H1 (cell line): ENCODE data around the gene SLC6A3. TPM values are rescaled to one million over a fixed set of nuclear protein-coding genes. Genes with fewer than 3 reads are reported as not detected.

ENCODE experiments used
- CTCF ChIA-PET: fragments of 300-600 bp; sonication (Branson Sonifier 250); formaldehyde crosslinking; loops from one replicate; lab custom pipeline; 2021; ENCODE audit not compliant: partially characterized antibody; lab: Charles Lee
- POLR2A ChIA-PET: fragments of 300-600 bp; sonication (Branson Sonifier 250); formaldehyde crosslinking; loops from one replicate; lab custom pipeline; 2021; ENCODE audit warnings: inconsistent platforms; ENCODE audit not compliant: partially characterized antibody; lab: Charles Lee
- DNase-seq, 2 experiments: peaks; one replicate each; pipeline versions ENCODE4 v3.0.0 to v3.0.0-alpha.2; 2010 to 2022; ENCODE audit warnings: low spot score in 2 of 2, low read depth in 1 of 2, mixed read lengths in 1 of 2
- FAIRE-seq: peaks from 2 replicates; lab custom pipeline; 2011; peaks lifted over from hg19 to GRCh38; lab: Jason Lieb, UNC
- H2AFZ ChIP-seq: 2 replicates; pipeline ENCODE4 v1.8.1; 2012; ENCODE audit warnings: low read length, inconsistent platforms
- H2AK5ac ChIP-seq: 2 replicates; pipeline ENCODE4 v1.6.1; 2013; ENCODE audit warnings: low read depth, low read length
- H2BK120ac ChIP-seq: replicated peaks from 2 replicates; pipeline ENCODE3; 2013; ENCODE audit warnings: low read depth, low read length, inconsistent platforms
- H2BK12ac ChIP-seq: 2 replicates; pipeline ENCODE4 v1.6.1; 2013; ENCODE audit warnings: low read depth, low read length
- H2BK15ac ChIP-seq: 2 replicates; pipeline ENCODE4 v1.6.1; 2013; ENCODE audit warnings: low read length
- H2BK20ac ChIP-seq: 2 replicates; pipeline ENCODE4 v1.6.1; 2013; ENCODE audit warnings: low read length
- H2BK5ac ChIP-seq: 2 replicates; pipeline ENCODE4 v1.6.1; 2013; ENCODE audit warnings: low read depth, low read length
- H3K14ac ChIP-seq: 2 replicates; pipeline ENCODE4 v1.6.1; 2013; ENCODE audit warnings: inconsistent platforms; ENCODE audit not compliant: insufficient read length
- H3K18ac ChIP-seq: 2 replicates; pipeline ENCODE4 v1.6.1; 2013; ENCODE audit warnings: low read length; ENCODE audit errors: extremely low read depth
- H3K23ac ChIP-seq: 2 replicates; pipeline ENCODE4 v1.6.1; 2013; ENCODE audit warnings: inconsistent platforms; ENCODE audit not compliant: insufficient read length
- H3K23me2 ChIP-seq: 2 replicates; pipeline ENCODE4 v1.6.1; 2013; ENCODE audit warnings: low read depth, low read length
- H3K27ac ChIP-seq: 2 replicates; pipeline ENCODE4 v1.6.1; 2011; ENCODE audit warnings: low read depth, low read length, inconsistent platforms
- H3K27me3 ChIP-seq, 4 experiments: replicated peaks in 1 of 4; 1 replicate in 1 of 4; 2 replicates in 3 of 4; pipeline versions ENCODE4 v1.6.1 to v1.8.1; 2011 to 2013; ENCODE audit warnings: low read length in 3 of 4, mild to moderate bottlenecking in 3 of 4, inconsistent platforms in 2 of 4, mixed read lengths in 2 of 4, moderate library complexity in 1 of 4; ENCODE audit not compliant: control insufficient read depth in 3 of 4, insufficient read depth in 3 of 4; ENCODE audit errors: extremely low read depth in 1 of 4
- H3K36me3 ChIP-seq, 4 experiments: 2 replicates each; pipeline versions ENCODE4 v1.6.1 to v1.8.1; 2011 to 2013; ENCODE audit warnings: mild to moderate bottlenecking in 4 of 4, low read length in 3 of 4, moderate library complexity in 2 of 4, control low read depth in 1 of 4, inconsistent platforms in 1 of 4; ENCODE audit not compliant: insufficient read depth in 4 of 4, control insufficient read depth in 2 of 4
- H3K4ac ChIP-seq: replicated peaks from 2 replicates; pipeline ENCODE3; 2013; ENCODE audit warnings: low read length, low read depth, mixed read lengths, inconsistent platforms; ENCODE audit not compliant: insufficient read length
- H3K4me1 ChIP-seq, 4 experiments: replicated peaks in 1 of 4; 1 replicate in 1 of 4; 2 replicates in 3 of 4; pipeline versions ENCODE4 v1.6.1 to v1.8.1; 2011 to 2013; ENCODE audit warnings: low read length in 3 of 4, inconsistent platforms in 2 of 4, mixed read lengths in 1 of 4; ENCODE audit not compliant: insufficient read depth in 4 of 4, control insufficient read depth in 3 of 4
- H3K4me2 ChIP-seq, 2 experiments: 2 replicates each; pipeline versions ENCODE4 v1.6.1 to v1.8.1; 2011 to 2013; ENCODE audit warnings: low read depth in 2 of 2, low read length in 2 of 2, control low read depth in 1 of 2, inconsistent platforms in 1 of 2, mild to moderate bottlenecking in 1 of 2; ENCODE audit not compliant: insufficient read depth in 1 of 2
- H3K4me3 ChIP-seq, 4 experiments: fragments of 200-600, 300-600 bp in 1 of 4; sonication (generic), shearing (Covaris generic), sonication (Bioruptor Twin) in 1 of 4; 2 replicates each; pipeline versions ENCODE4 v1.5.1 to v1.8.1; 2011 to 2016; ENCODE audit warnings: low read length in 4 of 4, low read depth in 3 of 4, control low read depth in 2 of 4, inconsistent platforms in 2 of 4, mild to moderate bottlenecking in 2 of 4, mixed read lengths in 1 of 4, moderate library complexity in 1 of 4; ENCODE audit not compliant: insufficient read depth in 2 of 4; ENCODE audit errors: extremely low read depth in 1 of 4
- H3K56ac ChIP-seq: replicated peaks from 2 replicates; pipeline ENCODE3; 2013; ENCODE audit warnings: low read depth, mild to moderate bottlenecking, mixed read lengths, low read length, inconsistent platforms; ENCODE audit not compliant: insufficient read length
- H3K79me1 ChIP-seq: 2 replicates; pipeline ENCODE4 v1.6.1; 2013; ENCODE audit warnings: low read depth, low read length, control low read depth
- H3K79me2 ChIP-seq, 2 experiments: 2 replicates each; pipeline versions ENCODE4 v1.6.1 to v1.8.1; 2012 to 2013; ENCODE audit warnings: low read length in 2 of 2, mild to moderate bottlenecking in 2 of 2, inconsistent platforms in 1 of 2; ENCODE audit not compliant: insufficient read depth in 2 of 2, control insufficient read depth in 1 of 2
- H3K9ac ChIP-seq, 4 experiments: replicated peaks in 1 of 4; 1 replicate in 1 of 4; 2 replicates in 3 of 4; pipeline versions ENCODE4 v1.6.1 to v1.8.1; 2011 to 2013; ENCODE audit warnings: low read depth in 3 of 4, low read length in 3 of 4, control low read depth in 2 of 4, mild to moderate bottlenecking in 2 of 4, moderate library complexity in 2 of 4, inconsistent platforms in 1 of 4; ENCODE audit errors: extremely low read depth in 1 of 4
- H3K9me3 ChIP-seq, 2 experiments: 2 replicates each; pipeline versions ENCODE4 v1.6.1 to v1.8.1; 2012 to 2013; ENCODE audit warnings: mild to moderate bottlenecking in 2 of 2, moderate library complexity in 2 of 2, control low read depth in 1 of 2, inconsistent platforms in 1 of 2, low read depth in 1 of 2, low read length in 1 of 2, mixed read lengths in 1 of 2; ENCODE audit not compliant: insufficient read depth in 2 of 2
- H4K20me1 ChIP-seq, 2 experiments: replicated peaks in 1 of 2; 2 replicates each; pipeline versions ENCODE3 to v1.8.1; 2011 to 2013; ENCODE audit warnings: inconsistent platforms in 2 of 2, low read length in 2 of 2, mild to moderate bottlenecking in 1 of 2; ENCODE audit not compliant: insufficient read depth in 2 of 2, control insufficient read depth in 1 of 2
- H4K5ac ChIP-seq: 2 replicates; pipeline ENCODE4 v1.6.1; 2013; ENCODE audit warnings: low read length, low read depth, mixed read lengths, inconsistent platforms; ENCODE audit not compliant: insufficient read length
- H4K8ac ChIP-seq: 2 replicates; pipeline ENCODE4 v1.8.0; 2013; ENCODE audit warnings: mild to moderate bottlenecking, moderate library complexity, low read length, inconsistent platforms; ENCODE audit not compliant: insufficient read depth; ENCODE audit errors: extremely low read depth
- H4K91ac ChIP-seq: replicated peaks from 2 replicates; pipeline ENCODE3; 2013; ENCODE audit warnings: low read length, mixed read lengths, inconsistent platforms; ENCODE audit not compliant: insufficient read length
- ATF3 ChIP-seq: IDR thresholded peaks from 2 replicates; pipeline ENCODE4 v1.6.1; 2011; ENCODE audit warnings: low read depth, mild to moderate bottlenecking, low read length; ENCODE audit not compliant: insufficient read depth
- EGR1 ChIP-seq: IDR thresholded peaks from 2 replicates; pipeline ENCODE4 v1.6.1; 2011; ENCODE audit warnings: low read depth, low read length, borderline replicate concordance
- EP300 ChIP-seq, 2 experiments: IDR thresholded peaks; 1 replicate in 1 of 2; 2 replicates in 1 of 2; pipeline ENCODE4 v1.6.1; 2011 to 2012; ENCODE audit warnings: low read depth in 2 of 2, low read length in 2 of 2, mild to moderate bottlenecking in 2 of 2, borderline replicate concordance in 1 of 2, inconsistent platforms in 1 of 2, moderate library complexity in 1 of 2
- RXRA ChIP-seq: IDR thresholded peaks from 2 replicates; pipeline ENCODE4 v1.6.1; 2011; ENCODE audit warnings: low read depth, mild to moderate bottlenecking, low read length, moderate library complexity; ENCODE audit not compliant: insufficient read depth
- WGBS, 2 experiments: shearing (Covaris generic) in 1 of 2; methylation state at CpG; one replicate each; pipeline versions ENCODE4 v1.1.6 to v1.1.7; 2013 to 2015; ENCODE audit warnings: low lambda C conversion rate in 2 of 2, mixed read lengths in 2 of 2, inconsistent platforms in 1 of 2, low coverage in 1 of 2, missing lambda C conversion rate in 1 of 2; ENCODE audit not compliant: insufficient replicate concordance in 2 of 2, insufficient coverage in 1 of 2, insufficient read length in 1 of 2; ENCODE audit errors: extremely low coverage in 1 of 2, missing lambda C conversion rate in 1 of 2; 5-methylcytosine and 5-hydroxymethylcytosine counted together
- polyA plus RNA-seq, 7 experiments: library from polyadenylated mRNA; depleted of rRNA in 3 of 7; stranded (reverse) in 5 of 7; unstranded in 2 of 7; fragments of >200 nt in 5 of 7; fragments of 200-250 nt in 2 of 7; gene quantifications; 1 replicate in 5 of 7; 2 replicates in 1 of 7; 4 replicates in 1 of 7; pipeline versions ENCODE4 v1.2.1 to v1.2.3, GENCODE V29; 2011 to 2013; ENCODE audit warnings: missing spikeins in 2 of 7, mixed read lengths in 2 of 7
- total RNA-seq: library from RNA; stranded (reverse); fragmentation: NEBNext Ultra II Directional; extraction: Animal tissue kit (Norgen Biotek cat#: 25700); gene quantifications from 2 replicates; pipeline ENCODE4 v1.2.1, GENCODE V29; 2021

Gene SLC6A3
- total and polyA plus RNA-seq, 2 of the 8 experiments (the other 6 are each of a cell fraction or from before 2014, with no cell fraction given), result 0.48 to 0.91 TPM

- no peak overlapping the region for H3K4me2 ChIP-seq
- H2AK5ac ChIP-seq, result no peak overlapping the region
- no peak overlapping the region for H2BK15ac ChIP-seq
- no peaks in the 10 kb centered on the region for H3K9me3 ChIP-seq
- no peak overlapping the region for H2BK12ac ChIP-seq
- no peak overlapping the region for H3K18ac ChIP-seq
- no peak overlapping the region for H4K91ac ChIP-seq
- no peaks in the 10 kb centered on the region for H4K20me1 ChIP-seq
- no peak overlapping the region for H4K8ac ChIP-seq
- H2BK20ac ChIP-seq, result no peak overlapping the region
- DNase-seq (no peak), FAIRE-seq (no peak)
- H3K27me3 ChIP-seq, result no peaks in the 10 kb centered on the region
- H3K23ac ChIP-seq, result no peak overlapping the region
- no peak overlapping the region for H3K14ac ChIP-seq
- H3K27ac ChIP-seq, result no peak overlapping the region
- no peak overlapping the region for H2BK120ac ChIP-seq
- peaks cover 0 to 5% (median under 1%) of the 10 kb centered on the region in 4 experiments; a peak in 3 of 7 replicates for H3K4me1 ChIP-seq
- no peak overlapping the region for H2AFZ ChIP-seq
- H2BK5ac ChIP-seq, result no peak overlapping the region
- H3K23me2 ChIP-seq, result no peaks in the 10 kb centered on the region
- H3K36me3 ChIP-seq, result no peaks in the 10 kb centered on the region
- H3K4me3 ChIP-seq, result no peak overlapping the region
- no peak overlapping the region for H3K9ac ChIP-seq
- H3K4ac ChIP-seq, result no peak overlapping the region
- ChIA-PET CTCF (interaction anchor here (0.8 to 2.3 kb wide), 3 partner anchors 22 to 110 kb away, joined by 3 to 7 read pairs (median 4); no protein-coding TSS in a partner anchor), POLR2A (interaction anchor here (1.4 kb wide), 1 partner anchor 27 kb away, joined by 3 read pairs; no protein-coding TSS in a partner anchor)
- WGBS, 2 experiments, result 85% methylated on average over 7 of the region's 10 CpGs; no CpG with 5 or more reads in 1 of the 2 experiments
- H3K79me2 ChIP-seq, result no peaks in the 10 kb centered on the region
- no peaks in the 10 kb centered on the region for H3K79me1 ChIP-seq
- no peak overlapping the region for H4K5ac ChIP-seq
- TF ChIP-seq RXRA, result no peak
- TF ChIP-seq ATF3, result no peak
- TF ChIP-seq EGR1, result no peak
- no peak for TF ChIP-seq EP300 (IDR thresholded peaks at IDR 0.05; ENCODE audit: borderline replicate concordance in 1 of 2, low read depth in 2 of 2, low read length in 2 of 2)
- TF ChIP-seq, all 59 proteins: peak for 0
- H3K56ac ChIP-seq, result no peak overlapping the region
Measured at GRCh38 chr5:1358726-1359025, 86.6 kb downstream of the SLC6A3 start.
